H1 (cell line): ENCODE data around the gene ZNF761.
"Not testable (repeated sequence)": the region's sequence is repeated elsewhere in the genome, so short reads cannot be mapped to it uniquely, and the experiment has no call there.

Source experiments
- CBX5 ChIP-seq: fragments of 300-800, 300-1000 bp; sonication (generic); IDR thresholded peaks from 2 replicates; pipeline ENCODE4 v1.7.1; 2016; ENCODE audit warnings: antibody characterized with exemption, low read length, low read depth
- POLR2AphosphoS5 ChIP-seq: IDR thresholded peaks from 2 replicates; pipeline ENCODE4 v1.6.1; 2011; ENCODE audit warnings: low read depth, low read length

DNA sequence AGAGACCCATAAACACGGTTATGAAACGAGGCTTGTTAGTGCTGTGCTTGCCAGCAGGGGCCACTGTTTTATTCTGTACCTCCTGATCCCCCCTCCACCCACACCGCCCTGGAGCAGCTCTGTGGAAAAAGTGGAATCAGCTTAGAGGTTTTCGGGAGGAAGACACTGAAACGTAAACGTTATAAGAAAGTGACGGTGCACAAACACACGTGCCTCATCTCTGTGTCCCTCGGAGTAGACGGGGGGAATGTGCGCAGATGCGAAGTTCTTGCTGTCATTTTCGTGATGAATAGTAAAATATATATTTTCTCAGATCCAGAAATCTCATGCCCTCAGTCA is 72.5 kb downstream of the ZNF761 start:
- not testable (repeated sequence) for TF ChIP-seq POLR2AphosphoS5, CBX5
